ENCODE measurements around the gene SLC7A9.

DNA sequence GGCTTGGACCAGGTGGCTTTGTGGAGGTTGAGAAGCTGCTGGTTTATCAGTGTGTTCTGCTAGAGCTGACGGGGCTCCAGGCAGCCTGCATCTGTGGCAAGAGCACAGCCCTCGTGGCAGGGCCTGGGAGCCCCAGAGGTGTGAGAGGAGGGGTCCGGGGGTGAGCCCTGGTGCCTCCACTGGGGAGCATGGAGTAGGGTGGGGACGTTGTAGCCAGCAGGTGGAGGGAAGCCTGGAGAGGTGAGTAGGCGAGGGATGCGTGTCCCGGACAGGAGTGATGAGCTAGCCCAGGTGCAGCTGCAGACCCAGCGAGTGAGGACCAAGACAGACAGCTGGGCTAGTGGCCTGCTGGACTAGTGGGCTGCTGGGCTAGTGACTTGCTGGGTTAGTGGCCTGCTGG, 51.0 kb downstream of the SLC7A9 start:
- TF ChIP-seq POLR2AphosphoS5 (IDR thresholded peaks at IDR 0.05; ENCODE audit: low read depth) (no peak), CREB1 (CRISPR knock-in tag; IDR thresholded peaks at IDR 0.05; ENCODE audit: low read depth) (no peak), CTCF (conservative IDR thresholded peaks at IDR 0.05; ENCODE audit: low read depth in 2 of 2) (no peak), ETS1 (IDR thresholded peaks at IDR 0.05) (no peak)

Measured in GM23338 (cell line).